ENCODE data around the gene GRIA1.

The GRIA1 gene

GRCh38 chr5:153508700-153509099 is 18.2 kb downstream of the GRIA1 start:
- H3K4me3 ChIP-seq (ENCODE audit: low read length) = no peak overlapping the region
- TF ChIP-seq EZH2phosphoT487 (IDR thresholded peaks at IDR 0.05; ENCODE audit: low read length) (no peak), CTCF (IDR thresholded peaks at IDR 0.05; ENCODE audit: low read length) (no peak), EZH2 (optimal IDR thresholded peaks at IDR 0.05; ENCODE audit: low read depth, low read length) (no peak)

GRCh38 chr5:153511622-153512021 is 21.2 kb downstream of the GRIA1 start:
- TF ChIP-seq EZH2 (optimal IDR thresholded peaks at IDR 0.05; ENCODE audit: low read depth, low read length) (no peak), EZH2phosphoT487 (IDR thresholded peaks at IDR 0.05; ENCODE audit: low read length) (no peak), CTCF (IDR thresholded peaks at IDR 0.05; ENCODE audit: low read length) (no peak)
- DNase-seq = no peak
- Histone ChIP-seq H3K79me2 (ENCODE audit: low read length) (no peaks in the 10 kb centered on the region), H3K4me2 (ENCODE audit: low read depth, low read length) (no peak overlapping the region), H3K27ac (ENCODE audit: low read length) (no peak overlapping the region), H3K36me3 (replicated peaks; ENCODE audit: insufficient read depth, low read length) (no peaks in the 10 kb centered on the region), H3F3A (ENCODE audit: insufficient read depth, low read length) (no peaks in the 10 kb centered on the region), H3K27me3 (replicated peaks; ENCODE audit: insufficient read depth, low read length) (no peaks in the 10 kb centered on the region), H3K9ac (ENCODE audit: low read length) (no peak overlapping the region), H3K4me1 (ENCODE audit: low read length) (no peaks in the 10 kb centered on the region), H3K4me3 (ENCODE audit: low read length) (no peak overlapping the region), H3K9me2 (replicated peaks; ENCODE audit: insufficient read depth, low read length) (no peaks in the 10 kb centered on the region), H2AFZ (ENCODE audit: low read length) (no peak overlapping the region), H3K9me3 (replicated peaks; ENCODE audit: insufficient read depth, low read length) (no peaks in the 10 kb centered on the region), H4K20me1 (ENCODE audit: insufficient read depth, low read length) (no peaks in the 10 kb centered on the region)

More at GRCh38 chr5:153508700-153509099, 18.2 kb downstream of the GRIA1 start:
- no peaks in the 10 kb centered on the region for H3K9me2 ChIP-seq (replicated peaks; ENCODE audit: insufficient read depth, low read length)
- H3K4me2 ChIP-seq (ENCODE audit: low read depth, low read length) = no peak overlapping the region
- H3K79me2 ChIP-seq (ENCODE audit: low read length) = no peaks in the 10 kb centered on the region
- H3K4me1 ChIP-seq (ENCODE audit: low read length) = no peaks in the 10 kb centered on the region
- no peak for DNase-seq
- no peaks in the 10 kb centered on the region for H4K20me1 ChIP-seq (ENCODE audit: insufficient read depth, low read length)
- H2AFZ ChIP-seq (ENCODE audit: low read length) = no peak overlapping the region
- H3K9me3 ChIP-seq (replicated peaks; ENCODE audit: insufficient read depth, low read length) = no peaks in the 10 kb centered on the region
- no peak overlapping the region for H3K27ac ChIP-seq (ENCODE audit: low read length)
- H3K36me3 ChIP-seq (replicated peaks; ENCODE audit: insufficient read depth, low read length) = no peaks in the 10 kb centered on the region
- no peaks in the 10 kb centered on the region for H3F3A ChIP-seq (ENCODE audit: insufficient read depth, low read length)
- H3K9ac ChIP-seq (ENCODE audit: low read length) = no peak overlapping the region
- no peaks in the 10 kb centered on the region for H3K27me3 ChIP-seq (replicated peaks; ENCODE audit: insufficient read depth, low read length)

GRCh38 chr5:153513156-153513555 is 22.7 kb downstream of the GRIA1 start:
- no peak overlapping the region for H2AFZ ChIP-seq (ENCODE audit: low read length)
- H3F3A ChIP-seq (ENCODE audit: insufficient read depth, low read length) = no peaks in the 10 kb centered on the region
- no peak overlapping the region for H3K4me3 ChIP-seq (ENCODE audit: low read length)
- 0 out of 2 replicates have a peak, but pooled peaks cover under 1% of the 10 kb centered on the region for H3K4me1 ChIP-seq (ENCODE audit: low read length)
- H3K9ac ChIP-seq (ENCODE audit: low read length) = no peak overlapping the region
- no peak overlapping the region for H3K4me2 ChIP-seq (ENCODE audit: low read depth, low read length)
- TF ChIP-seq CTCF (IDR thresholded peaks at IDR 0.05; ENCODE audit: low read length) = no peak
- TF ChIP-seq EZH2 (optimal IDR thresholded peaks at IDR 0.05; ENCODE audit: low read depth, low read length) = no peak
- no peak for TF ChIP-seq EZH2phosphoT487 (IDR thresholded peaks at IDR 0.05; ENCODE audit: low read length)
- no peaks in the 10 kb centered on the region for H3K79me2 ChIP-seq (ENCODE audit: low read length)
- no peaks in the 10 kb centered on the region for H3K27me3 ChIP-seq (replicated peaks; ENCODE audit: insufficient read depth, low read length)
- no peaks in the 10 kb centered on the region for H4K20me1 ChIP-seq (ENCODE audit: insufficient read depth, low read length)
- DNase-seq = no peak
- H3K36me3 ChIP-seq (replicated peaks; ENCODE audit: insufficient read depth, low read length) = no peaks in the 10 kb centered on the region
- H3K9me3 ChIP-seq (replicated peaks; ENCODE audit: insufficient read depth, low read length) = no peaks in the 10 kb centered on the region
- no peak overlapping the region for H3K27ac ChIP-seq (ENCODE audit: low read length)
- no peaks in the 10 kb centered on the region for H3K9me2 ChIP-seq (replicated peaks; ENCODE audit: insufficient read depth, low read length)

Measured in MM.1S (cell line).